ENCODE measurements around the gene TENT4B. TPM values are rescaled to one million over a fixed set of nuclear protein-coding genes. Genes with fewer than 3 reads are reported as not detected.

TENT4B gene
- total RNA-seq, 2 donors from 2014 or later, result 12.8 to 14.1 TPM

DNA sequence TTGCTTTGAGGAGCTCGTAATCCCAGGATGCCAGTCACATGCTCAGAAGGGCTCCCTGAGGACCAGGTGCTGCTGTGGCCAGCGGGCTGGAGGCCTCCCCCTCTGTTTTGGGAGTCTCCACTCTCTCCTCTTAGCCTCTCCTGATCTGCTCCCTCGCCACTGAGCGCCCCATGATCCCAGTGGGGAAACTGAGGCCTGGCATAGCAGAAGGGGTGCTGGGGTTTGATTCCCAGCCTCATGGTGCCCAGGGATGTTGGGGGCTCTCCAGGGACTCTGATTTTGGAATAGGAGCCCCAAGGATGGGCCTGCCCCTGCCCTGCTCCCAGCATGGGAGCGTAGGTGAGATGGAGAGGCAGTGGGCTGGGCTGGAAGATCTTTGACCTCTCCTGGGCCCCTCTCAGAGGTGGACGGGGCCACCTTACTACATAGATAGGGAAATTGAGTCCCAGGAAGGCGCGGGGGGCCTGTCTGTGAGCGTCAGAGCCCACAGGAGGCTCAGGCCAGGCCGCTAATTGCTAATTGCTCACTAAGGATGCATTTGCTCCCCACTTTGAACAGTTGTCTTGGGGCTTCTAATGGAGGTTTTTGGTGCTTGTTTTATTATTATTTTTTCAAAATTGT, 112.7 kb downstream of the TENT4B start:
- DNase-seq, result peak; percentile 42
- Histone ChIP-seq H3K9ac (ENCODE audit: extremely low read depth, low read length, poor library complexity, severe bottlenecking) (no peak overlapping the region), H3K4me1 (ENCODE audit: control insufficient read depth, insufficient read depth, low read length) (peaks cover 3% of the 10 kb centered on the region), H3K36me3 (ENCODE audit: control insufficient read depth, insufficient read depth, low read length) (no peaks in the 10 kb centered on the region), H3K27ac (ENCODE audit: low read depth, low read length) (no peak overlapping the region), H3K27me3 (ENCODE audit: control insufficient read depth, insufficient read depth, low read length, poor library complexity, severe bottlenecking) (no peaks in the 10 kb centered on the region), H3K9me3 (ENCODE audit: control insufficient read depth, low read length) (no peaks in the 10 kb centered on the region), H3K4me3 (ENCODE audit: low read length) (no peak overlapping the region)
- TF ChIP-seq, protein P1, sequence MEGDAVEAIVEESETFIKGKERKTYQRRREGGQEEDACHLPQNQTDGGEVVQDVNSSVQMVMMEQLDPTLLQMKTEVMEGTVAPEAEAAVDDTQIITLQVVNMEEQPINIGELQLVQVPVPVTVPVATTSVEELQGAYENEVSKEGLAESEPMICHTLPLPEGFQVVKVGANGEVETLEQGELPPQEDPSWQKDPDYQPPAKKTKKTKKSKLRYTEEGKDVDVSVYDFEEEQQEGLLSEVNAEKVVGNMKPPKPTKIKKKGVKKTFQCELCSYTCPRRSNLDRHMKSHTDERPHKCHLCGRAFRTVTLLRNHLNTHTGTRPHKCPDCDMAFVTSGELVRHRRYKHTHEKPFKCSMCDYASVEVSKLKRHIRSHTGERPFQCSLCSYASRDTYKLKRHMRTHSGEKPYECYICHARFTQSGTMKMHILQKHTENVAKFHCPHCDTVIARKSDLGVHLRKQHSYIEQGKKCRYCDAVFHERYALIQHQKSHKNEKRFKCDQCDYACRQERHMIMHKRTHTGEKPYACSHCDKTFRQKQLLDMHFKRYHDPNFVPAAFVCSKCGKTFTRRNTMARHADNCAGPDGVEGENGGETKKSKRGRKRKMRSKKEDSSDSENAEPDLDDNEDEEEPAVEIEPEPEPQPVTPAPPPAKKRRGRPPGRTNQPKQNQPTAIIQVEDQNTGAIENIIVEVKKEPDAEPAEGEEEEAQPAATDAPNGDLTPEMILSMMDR (conservative IDR thresholded peaks at IDR 0.05), result no peak
- Mint-ChIP-seq H3K4me1 (peaks cover 19% of the 10 kb centered on the region), H3K27ac (no peak overlapping the region), H3K4me3 (no peak overlapping the region), H3K36me3 (ENCODE audit: low read depth) (no peaks in the 10 kb centered on the region), H3K27me3 (ENCODE audit: insufficient read depth) (no peaks in the 10 kb centered on the region), H3K9me3 (no peaks in the 10 kb centered on the region)
- WGBS, 2 experiments (ENCODE audit: insufficient coverage in 1 of 2, insufficient read length in 1 of 2), result 86 to 92% methylated on average over 9 to 10 of the region's 10 CpGs

DNA sequence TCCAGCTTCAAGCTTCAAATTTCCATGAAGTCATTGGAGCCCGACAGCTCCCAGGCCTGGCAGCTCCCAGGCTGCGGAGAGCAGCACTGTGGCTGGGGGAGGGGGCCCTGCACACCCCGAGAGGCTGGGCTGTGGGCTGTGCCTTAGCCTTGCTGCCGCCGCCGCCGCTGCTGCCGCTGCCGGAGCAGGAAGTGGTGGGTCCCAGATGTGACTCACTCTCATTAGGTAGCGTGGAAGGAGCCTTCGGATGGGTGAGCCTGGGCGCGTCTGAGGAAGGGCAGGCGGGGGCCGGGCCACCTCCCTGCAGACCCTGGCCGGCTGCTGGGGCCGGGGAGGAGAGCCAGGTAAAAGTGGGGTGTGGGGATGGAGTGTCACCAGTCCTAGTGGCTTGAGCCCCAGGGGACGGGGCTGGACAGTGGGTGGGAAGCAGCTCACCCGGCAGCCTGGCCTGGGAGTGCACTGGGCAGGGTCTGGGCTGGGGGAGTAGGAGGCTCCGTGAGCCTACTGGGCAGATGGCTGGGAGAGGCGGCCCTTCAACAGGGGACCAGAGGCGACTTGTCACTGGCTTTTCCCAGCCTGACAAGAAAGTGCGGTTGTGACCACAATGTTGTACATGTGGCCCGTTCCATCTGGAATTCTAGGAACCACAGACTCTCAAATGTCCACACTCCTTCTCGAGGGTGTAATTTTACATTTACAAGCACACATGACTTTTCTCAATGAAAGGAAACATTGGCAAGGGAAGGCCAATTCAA, 113.4 kb downstream of the TENT4B start, which contains the start of gene ADCY7:
Gene ADCY7, plus strand, starts transcription at position 215 of the 755 bp plus-strand sequence. CDS start 21,629 bp downstream, outside the sequence.
- Histone ChIP-seq H3K27me3 (ENCODE audit: control insufficient read depth, insufficient read depth, low read length, poor library complexity, severe bottlenecking) (no peaks in the 10 kb centered on the region), H3K27ac (ENCODE audit: low read depth, low read length) (no peak within 1 kb of the TSS), H3K36me3 (ENCODE audit: control insufficient read depth, insufficient read depth, low read length) (no peaks in the 10 kb centered on the region), H3K4me3 (ENCODE audit: low read length) (no peak within 1 kb of the TSS), H3K9me3 (ENCODE audit: control insufficient read depth, low read length) (no peaks in the 10 kb centered on the region), H3K4me1 (ENCODE audit: control insufficient read depth, insufficient read depth, low read length) (peaks cover 3% of the 10 kb centered on the region), H3K9ac (ENCODE audit: extremely low read depth, low read length, poor library complexity, severe bottlenecking) (no peak within 1 kb of the TSS)
- Mint-ChIP-seq H3K27me3 (ENCODE audit: insufficient read depth) (no peaks in the 10 kb centered on the region), H3K4me3 (no peak within 1 kb of the TSS), H3K36me3 (ENCODE audit: low read depth) (no peaks in the 10 kb centered on the region), H3K27ac (no peak within 1 kb of the TSS), H3K9me3 (no peaks in the 10 kb centered on the region), H3K4me1 (peaks cover 19% of the 10 kb centered on the region)
- peak; percentile 80 for DNase-seq
- TF ChIP-seq, protein P1 (conservative IDR thresholded peaks at IDR 0.05), result no peak
- 55 to 67% methylated on average over 11 to 25 of the region's 25 CpGs for WGBS, 2 experiments (ENCODE audit: insufficient coverage in 1 of 2, insufficient read length in 1 of 2)

DNA sequence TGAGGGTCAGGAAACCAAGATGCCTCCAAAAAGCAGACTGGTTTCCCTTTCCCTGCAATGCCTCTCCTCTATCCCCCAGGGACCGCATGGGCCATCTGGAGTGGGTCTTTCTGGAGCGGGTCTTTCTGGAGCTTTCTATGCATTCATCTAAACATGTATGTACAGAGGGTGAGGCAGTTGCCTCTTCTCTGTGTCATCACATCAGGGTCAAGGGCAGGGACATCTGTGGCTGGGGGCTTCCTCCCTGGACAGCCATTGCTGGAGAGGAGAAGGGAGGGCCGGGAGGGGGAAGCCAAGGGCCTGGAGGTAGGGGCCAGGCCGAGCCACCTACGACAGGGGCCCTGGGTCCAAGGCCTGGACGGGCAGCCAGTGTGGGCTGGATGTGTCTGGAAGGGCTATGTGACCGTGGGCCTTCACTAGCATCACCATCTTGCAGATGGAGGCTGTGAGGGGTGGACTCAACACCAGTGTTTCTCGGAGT, 114.1 kb downstream of the TENT4B start:
- Mint-ChIP-seq H3K4me1 (peaks cover 15% of the 10 kb centered on the region), H3K9me3 (no peaks in the 10 kb centered on the region), H3K27me3 (ENCODE audit: insufficient read depth) (no peaks in the 10 kb centered on the region), H3K36me3 (ENCODE audit: low read depth) (no peaks in the 10 kb centered on the region), H3K4me3 (no peak overlapping the region), H3K27ac (no peak overlapping the region)
- H3K4me1 ChIP-seq (ENCODE audit: control insufficient read depth, insufficient read depth, low read length), result peaks cover 3% of the 10 kb centered on the region
- no peak overlapping the region for H3K27ac ChIP-seq (ENCODE audit: low read depth, low read length)
- peak; percentile 31 for DNase-seq
- TF ChIP-seq, protein P1 (conservative IDR thresholded peaks at IDR 0.05), result no peak
- no peaks in the 10 kb centered on the region for H3K27me3 ChIP-seq (ENCODE audit: control insufficient read depth, insufficient read depth, low read length, poor library complexity, severe bottlenecking)
- no peak overlapping the region for H3K4me3 ChIP-seq (ENCODE audit: low read length)
- 87 to 94% methylated on average over 5 to 8 of the region's 8 CpGs for WGBS, 2 experiments (ENCODE audit: insufficient coverage in 1 of 2, insufficient read length in 1 of 2)
- no peaks in the 10 kb centered on the region for H3K36me3 ChIP-seq (ENCODE audit: control insufficient read depth, insufficient read depth, low read length)
- H3K9me3 ChIP-seq (ENCODE audit: control insufficient read depth, low read length), result no peaks in the 10 kb centered on the region
- H3K9ac ChIP-seq (ENCODE audit: extremely low read depth, low read length, poor library complexity, severe bottlenecking), result no peak overlapping the region
